Mesendoderm (in vitro differentiated cells): Measurements from ENCODE around the gene SLC4A5.

Source experiments
- DNase-seq: peaks from one replicate; pipeline ENCODE4 v3.0.0; 2013
- H2AK5ac ChIP-seq: 2 replicates; pipeline ENCODE4 v1.6.1; 2013; ENCODE audit warnings: low read length, inconsistent platforms
- H2BK120ac ChIP-seq: 2 replicates; pipeline ENCODE4 v1.6.1; 2013; ENCODE audit warnings: low read depth, mild to moderate bottlenecking, low read length, moderate library complexity, mixed read lengths
- H2BK15ac ChIP-seq: replicated peaks from 2 replicates; pipeline ENCODE4 v1.6.1; 2013; ENCODE audit warnings: low read depth, mild to moderate bottlenecking, moderate library complexity
- H2BK5ac ChIP-seq: 2 replicates; pipeline ENCODE4 v1.6.1; 2013; ENCODE audit warnings: low read length, inconsistent platforms
- H3K18ac ChIP-seq: 2 replicates; pipeline ENCODE4 v1.6.1; 2013; ENCODE audit warnings: mild to moderate bottlenecking, low read length, mixed read lengths
- H3K23ac ChIP-seq: one replicate; pipeline ENCODE4 v1.6.1; 2013; ENCODE audit warnings: low read length
- H3K27ac ChIP-seq: 2 replicates; pipeline ENCODE4 v1.5.1; 2013; ENCODE audit warnings: low read depth, mild to moderate bottlenecking, inconsistent platforms, low read length, moderate library complexity
- H3K27me3 ChIP-seq: 2 replicates; pipeline ENCODE4 v1.6.1; 2013; ENCODE audit warnings: low read length, control low read depth, mild to moderate bottlenecking, inconsistent platforms; ENCODE audit not compliant: insufficient read depth, poor library complexity
- H3K36me3 ChIP-seq: 2 replicates; pipeline ENCODE4 v1.6.1; 2013; ENCODE audit warnings: low read length, inconsistent platforms; ENCODE audit not compliant: control insufficient read depth, insufficient read depth
- H3K4ac ChIP-seq: one replicate; pipeline ENCODE4 v1.6.1; 2013; ENCODE audit warnings: low read depth, mild to moderate bottlenecking, low read length, moderate library complexity
- H3K4me1 ChIP-seq: 2 replicates; pipeline ENCODE4 v1.6.1; 2013; ENCODE audit warnings: low read depth, low read length, inconsistent platforms; ENCODE audit not compliant: control insufficient read depth
- H3K4me2 ChIP-seq: 2 replicates; pipeline ENCODE4 v1.6.1; 2013; ENCODE audit warnings: low read length
- H3K4me3 ChIP-seq: 2 replicates; pipeline ENCODE4 v1.5.1; 2013; ENCODE audit warnings: mild to moderate bottlenecking, low read length
- H3K56ac ChIP-seq: one replicate; pipeline ENCODE4 v1.6.1; 2013; ENCODE audit warnings: low read length
- H3K79me1 ChIP-seq: 2 replicates; pipeline ENCODE4 v1.6.1; 2013; ENCODE audit warnings: low read length, inconsistent platforms
- H3K79me2 ChIP-seq: 2 replicates; pipeline ENCODE4 v1.6.1; 2013; ENCODE audit warnings: mild to moderate bottlenecking, low read length; ENCODE audit not compliant: control insufficient read depth, insufficient read depth
- H3K9ac ChIP-seq: 2 replicates; pipeline ENCODE4 v1.6.1; 2013; ENCODE audit warnings: low read length, inconsistent platforms
- H4K5ac ChIP-seq: one replicate; pipeline ENCODE4 v1.6.1; 2013; ENCODE audit warnings: low read length
- H4K8ac ChIP-seq: one replicate; pipeline ENCODE4 v1.6.1; 2013; ENCODE audit warnings: low read depth, mild to moderate bottlenecking, control low read depth, low read length, moderate library complexity
- WGBS: extraction: QIAGEN DNeasy Blood & Tissue Kit; methylation state at CpG from one replicate; pipeline ENCODE4 v1.1.7; 2013; ENCODE audit warnings: low lambda C conversion rate, missing lambda C conversion rate; ENCODE audit not compliant: insufficient coverage; ENCODE audit errors: extremely low coverage; 5-methylcytosine and 5-hydroxymethylcytosine counted together

The SLC4A5 gene

DNA sequence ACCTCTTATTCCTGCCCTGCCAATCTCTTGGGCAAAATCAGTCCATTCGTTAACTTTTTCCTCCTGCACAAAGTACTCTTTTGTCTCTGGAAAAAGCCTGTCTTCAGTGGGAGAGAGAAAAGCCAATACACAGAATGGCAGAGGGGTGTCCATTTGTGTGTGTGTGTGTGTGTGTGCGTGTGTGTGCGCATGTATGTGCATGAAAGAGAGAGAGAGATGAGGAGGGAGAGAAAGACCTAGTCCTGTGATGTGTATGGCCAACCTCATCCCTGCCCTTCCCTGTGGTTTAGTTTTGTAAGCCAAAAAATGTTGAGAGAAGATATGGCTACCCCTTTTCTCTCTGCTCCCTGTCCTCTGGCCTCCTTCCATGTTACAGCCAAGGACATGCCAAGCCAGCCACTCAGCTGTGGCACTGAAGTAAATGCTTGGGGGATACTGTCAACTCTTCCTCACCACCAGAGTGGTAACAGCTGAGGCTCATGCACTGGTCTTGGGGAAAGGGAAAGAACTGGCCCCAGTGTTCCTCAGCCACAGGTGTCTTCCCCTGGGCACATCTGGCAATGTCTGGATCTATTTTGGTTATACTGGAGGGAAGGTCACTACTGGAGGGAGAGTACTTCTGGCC is 10.6 kb downstream of the SLC4A5 start:
- no peaks in the 10 kb centered on the region for H3K27me3 ChIP-seq
- no peak overlapping the region for H4K5ac ChIP-seq
- no peak overlapping the region for H2AK5ac ChIP-seq
- DNase-seq, result no peak
- no peak overlapping the region for H3K4me2 ChIP-seq
- no peak overlapping the region for H3K4ac ChIP-seq
- no peak overlapping the region for H3K18ac ChIP-seq
- H2BK15ac ChIP-seq, result no peak overlapping the region
- H2BK5ac ChIP-seq, result no peak overlapping the region
- no peak overlapping the region for H3K23ac ChIP-seq
- H3K27ac ChIP-seq, result no peak overlapping the region
- no peak overlapping the region for H3K9ac ChIP-seq
- no CpG with 5 or more reads among the region's 3 CpGs for WGBS
- no peak overlapping the region for H3K56ac ChIP-seq
- no peaks in the 10 kb centered on the region for H3K79me2 ChIP-seq
- no peaks in the 10 kb centered on the region for H3K4me1 ChIP-seq
- no peak overlapping the region for H3K4me3 ChIP-seq
- no peaks in the 10 kb centered on the region for H3K36me3 ChIP-seq
- no peak overlapping the region for H4K8ac ChIP-seq
- H2BK120ac ChIP-seq, result no peak overlapping the region
- no peaks in the 10 kb centered on the region for H3K79me1 ChIP-seq

DNA sequence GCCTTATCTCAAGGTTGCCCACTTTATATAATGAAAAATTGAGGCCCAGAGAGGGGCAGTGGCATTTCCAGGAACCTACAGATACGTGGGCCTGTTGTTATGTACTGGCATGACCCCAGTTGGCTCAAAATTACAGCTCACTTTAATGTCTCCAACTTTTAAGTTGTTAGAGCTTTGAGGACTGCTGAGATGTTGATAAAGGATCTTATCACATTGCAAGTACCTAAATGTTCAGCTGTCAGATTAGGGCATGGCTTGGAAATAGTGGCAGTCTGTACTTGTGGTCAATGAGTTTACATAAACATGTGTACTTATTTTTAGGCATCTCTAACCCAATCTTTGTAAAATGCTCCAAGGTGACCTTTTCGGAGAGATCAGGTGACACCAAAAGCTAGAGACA is 14.6 kb downstream of the SLC4A5 start:
- Histone ChIP-seq H3K36me3 (no peaks in the 10 kb centered on the region), H4K8ac (no peak overlapping the region), H3K18ac (no peak overlapping the region), H3K79me2 (no peaks in the 10 kb centered on the region), H3K9ac (no peak overlapping the region), H2AK5ac (no peak overlapping the region), H2BK120ac (no peak overlapping the region), H3K27ac (no peak overlapping the region), H3K4me3 (no peak overlapping the region), H3K23ac (no peak overlapping the region), H3K56ac (no peak overlapping the region), H3K79me1 (no peaks in the 10 kb centered on the region), H2BK5ac (no peak overlapping the region), H3K4me2 (no peak overlapping the region), H3K4ac (no peak overlapping the region), H3K27me3 (no peaks in the 10 kb centered on the region), H4K5ac (no peak overlapping the region), H3K4me1 (no peaks in the 10 kb centered on the region), H2BK15ac (no peak overlapping the region)
- no CpG with 5 or more reads among the region's 2 CpGs for WGBS
- no peak for DNase-seq

DNA sequence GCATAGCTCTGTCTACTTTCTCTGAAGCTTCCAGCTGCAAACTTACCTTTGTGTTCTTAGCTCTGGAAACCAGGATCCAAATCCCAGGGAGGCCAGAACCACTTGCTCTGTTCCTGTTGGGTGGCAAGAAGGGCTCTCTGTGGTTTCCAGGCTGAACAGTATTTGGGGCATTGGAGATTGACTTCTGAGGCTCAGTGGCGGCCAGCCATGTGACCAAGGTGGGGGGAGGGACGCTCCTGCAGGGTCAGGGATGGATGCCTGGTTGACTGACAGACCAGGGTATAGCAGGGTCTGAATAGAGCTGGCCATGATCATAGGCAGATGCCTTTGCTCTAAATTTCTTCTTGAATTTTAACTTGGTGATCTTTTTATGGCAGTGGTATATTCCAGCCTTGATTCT is 15.1 kb downstream of the SLC4A5 start:
- Histone ChIP-seq H3K4me1 (no peaks in the 10 kb centered on the region), H3K18ac (no peak overlapping the region), H2AK5ac (no peak overlapping the region), H3K56ac (no peak overlapping the region), H2BK15ac (no peak overlapping the region), H3K27me3 (no peaks in the 10 kb centered on the region), H3K9ac (no peak overlapping the region), H3K23ac (no peak overlapping the region), H3K79me2 (no peaks in the 10 kb centered on the region), H4K5ac (no peak overlapping the region), H4K8ac (no peak overlapping the region), H2BK5ac (no peak overlapping the region), H3K79me1 (no peaks in the 10 kb centered on the region), H3K27ac (no peak overlapping the region), H3K36me3 (no peaks in the 10 kb centered on the region), H3K4me2 (no peak overlapping the region), H3K4me3 (no peak overlapping the region), H2BK120ac (no peak overlapping the region), H3K4ac (no peak overlapping the region)
- no CpG with 5 or more reads among the region's 2 CpGs for WGBS
- no peak for DNase-seq

DNA sequence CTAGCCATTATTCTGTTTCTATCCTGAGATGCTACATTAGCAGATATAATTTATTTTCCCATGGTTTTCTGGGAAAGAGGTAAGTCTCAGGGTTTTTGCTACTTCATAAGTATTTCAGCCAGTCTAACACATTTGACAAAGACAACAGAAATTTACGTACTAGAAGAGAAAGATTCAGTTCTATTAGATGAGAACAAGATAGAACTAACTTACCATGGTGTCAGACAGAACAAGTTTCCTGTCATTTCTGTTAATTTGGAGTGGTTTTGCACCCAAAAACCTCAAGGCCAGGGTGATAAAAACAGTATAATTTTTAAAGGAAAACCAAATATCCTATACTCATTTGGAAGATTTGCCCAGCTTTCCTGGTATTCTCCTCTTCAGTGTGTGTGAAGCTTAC is 15.6 kb downstream of the SLC4A5 start:
- H2BK5ac ChIP-seq, result no peak overlapping the region
- H3K4me2 ChIP-seq, result no peak overlapping the region
- H3K23ac ChIP-seq, result no peak overlapping the region
- H2BK120ac ChIP-seq, result no peak overlapping the region
- H3K36me3 ChIP-seq, result no peaks in the 10 kb centered on the region
- H3K79me2 ChIP-seq, result no peaks in the 10 kb centered on the region
- H3K9ac ChIP-seq, result no peak overlapping the region
- H2AK5ac ChIP-seq, result no peak overlapping the region
- H3K79me1 ChIP-seq, result no peaks in the 10 kb centered on the region
- H4K5ac ChIP-seq, result no peak overlapping the region
- H3K56ac ChIP-seq, result no peak overlapping the region
- H4K8ac ChIP-seq, result no peak overlapping the region
- no peaks in the 10 kb centered on the region for H3K27me3 ChIP-seq
- no peak for DNase-seq
- no peak overlapping the region for H3K18ac ChIP-seq
- no peak overlapping the region for H3K4ac ChIP-seq
- no peak overlapping the region for H3K27ac ChIP-seq
- no peaks in the 10 kb centered on the region for H3K4me1 ChIP-seq
- no peak overlapping the region for H2BK15ac ChIP-seq
- no CpG with 5 or more reads among the region's 1 CpG for WGBS
- no peak overlapping the region for H3K4me3 ChIP-seq

DNA sequence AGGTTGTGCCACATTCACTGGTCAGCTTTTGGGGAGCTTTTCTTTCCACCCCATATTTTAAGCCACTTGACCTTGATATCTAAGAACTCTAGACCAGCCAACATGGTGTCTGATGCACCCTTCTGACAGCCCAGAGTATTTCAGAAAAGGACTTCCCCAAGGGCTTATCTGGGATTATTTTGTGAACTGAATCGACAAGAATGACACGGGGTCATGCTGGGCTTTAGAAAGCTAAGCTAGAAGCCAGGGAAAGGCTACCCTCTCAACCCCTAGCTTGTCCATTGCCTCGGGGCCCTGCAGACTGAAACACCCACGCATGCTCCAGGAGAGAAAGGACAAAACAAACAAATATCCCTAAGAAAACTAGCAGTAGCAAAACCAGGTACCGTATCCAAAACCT is 16.0 kb downstream of the SLC4A5 start:
- Histone ChIP-seq H3K18ac (no peak overlapping the region), H2BK5ac (no peak overlapping the region), H3K79me2 (no peaks in the 10 kb centered on the region), H4K8ac (no peak overlapping the region), H4K5ac (no peak overlapping the region), H3K27ac (no peak overlapping the region), H3K23ac (no peak overlapping the region), H3K27me3 (no peaks in the 10 kb centered on the region), H3K4me1 (no peaks in the 10 kb centered on the region), H2AK5ac (no peak overlapping the region), H3K4ac (no peak overlapping the region), H3K4me3 (no peak overlapping the region), H3K9ac (no peak overlapping the region), H3K36me3 (no peaks in the 10 kb centered on the region), H2BK15ac (no peak overlapping the region), H3K4me2 (no peak overlapping the region), H3K79me1 (no peaks in the 10 kb centered on the region), H2BK120ac (no peak overlapping the region), H3K56ac (no peak overlapping the region)
- no CpG with 5 or more reads among the region's 5 CpGs for WGBS
- no peak for DNase-seq

DNA sequence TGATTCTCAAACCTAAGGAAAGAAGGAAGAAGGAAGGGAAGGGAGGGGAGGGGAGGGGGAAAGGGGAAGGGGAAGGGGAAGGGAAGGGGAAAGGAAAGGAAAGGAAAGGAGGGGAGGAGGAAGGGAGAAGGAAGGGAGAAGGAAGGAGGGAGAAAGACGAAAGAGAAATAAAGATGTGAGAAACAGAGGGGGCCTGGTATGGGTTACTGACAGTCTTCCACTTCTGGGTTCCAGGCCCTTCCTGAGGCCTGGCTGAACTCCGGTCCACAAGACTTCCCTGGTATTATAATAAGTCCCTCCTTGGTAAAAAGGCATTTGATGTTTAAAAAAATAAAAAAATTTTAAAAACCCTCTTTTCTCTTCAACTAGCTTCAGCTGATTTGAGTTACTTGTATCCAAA is 17.4 kb downstream of the SLC4A5 start:
- Histone ChIP-seq H4K8ac (no peak overlapping the region), H4K5ac (no peak overlapping the region), H3K4me3 (no peak overlapping the region), H3K79me1 (no peaks in the 10 kb centered on the region), H3K4me2 (no peak overlapping the region), H3K9ac (no peak overlapping the region), H2BK120ac (no peak overlapping the region), H2AK5ac (no peak overlapping the region), H3K23ac (no peak overlapping the region), H3K4me1 (no peaks in the 10 kb centered on the region), H3K18ac (no peak overlapping the region), H2BK5ac (no peak overlapping the region), H3K27ac (no peak overlapping the region), H3K27me3 (no peaks in the 10 kb centered on the region), H3K4ac (no peak overlapping the region), H2BK15ac (no peak overlapping the region), H3K36me3 (no peaks in the 10 kb centered on the region), H3K79me2 (no peaks in the 10 kb centered on the region), H3K56ac (no peak overlapping the region)
- WGBS, result no CpG with 5 or more reads among the region's 2 CpGs
- DNase-seq, result no peak
